ENCODE data around the gene CATSPER1.

Gene CATSPER1

GRCh38 chr11:66026017-66026529 is at the start of gene CATSPER1:
CATSPER1 (minus strand) TSS chr11:66026479; CDS start chr11:66026379, 100 bp downstream.
- no peak for DNase-seq

DNA sequence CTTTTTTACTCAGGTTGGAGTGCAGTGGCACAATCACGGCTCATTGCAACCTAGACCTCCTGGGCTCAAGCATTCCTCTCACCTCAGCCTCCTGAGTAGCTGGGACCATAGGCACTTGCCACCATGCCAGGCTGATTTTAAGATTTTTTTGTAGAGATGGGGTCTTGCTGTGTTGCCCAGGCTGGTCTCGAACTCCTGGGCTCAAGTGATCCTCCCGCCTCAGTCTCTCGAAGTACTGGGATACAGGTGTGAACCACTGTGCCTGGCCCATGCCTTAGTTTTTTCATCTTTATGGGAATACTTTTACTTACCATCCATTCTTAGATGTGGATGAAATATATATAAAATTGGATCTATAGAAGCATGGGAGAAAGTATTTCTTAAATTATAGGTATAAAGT is 49.0 kb upstream of the CATSPER1 start:
- DNase-seq = no peak

DNA sequence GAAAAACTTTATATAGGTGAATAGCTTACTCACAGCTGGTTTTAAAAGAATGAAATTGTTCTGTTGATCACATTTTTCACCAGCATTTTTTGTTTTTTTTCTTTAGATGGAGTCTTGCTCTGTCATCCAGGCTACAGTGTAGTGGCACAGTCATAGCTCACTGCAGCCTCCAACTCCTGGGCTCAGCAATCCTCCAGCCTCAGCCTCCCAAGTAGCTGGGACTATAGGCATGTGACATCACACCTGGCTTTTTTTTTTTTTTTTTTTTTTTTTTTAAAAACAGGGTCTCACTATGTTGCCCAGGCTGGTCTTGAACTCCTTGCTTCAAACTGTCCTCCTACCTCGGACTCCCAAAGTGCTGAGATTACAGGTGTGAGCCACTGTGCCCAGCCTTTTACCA is 47.4 kb upstream of the CATSPER1 start:
- no peak for DNase-seq

DNA sequence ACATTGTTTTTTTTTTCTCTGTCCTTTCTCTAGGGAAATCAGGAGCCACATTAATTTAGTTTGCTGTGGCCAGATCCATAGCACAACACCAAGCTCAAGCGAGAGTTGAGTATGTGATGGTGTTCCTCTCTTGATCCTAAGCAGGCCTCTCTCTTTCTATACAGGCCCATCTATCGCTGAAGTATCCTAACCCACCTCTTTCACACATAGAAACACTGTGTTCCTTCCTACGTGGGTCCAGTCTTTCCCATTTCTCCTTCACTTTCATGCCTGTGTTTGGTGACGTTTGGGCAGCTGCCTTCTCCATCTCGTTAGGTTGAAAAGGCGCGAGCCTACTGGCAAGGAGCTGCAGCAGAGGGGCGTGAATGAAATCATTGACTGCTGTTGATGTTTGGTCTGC is 46.2 kb upstream of the CATSPER1 start:
- DNase-seq = no peak

DNA sequence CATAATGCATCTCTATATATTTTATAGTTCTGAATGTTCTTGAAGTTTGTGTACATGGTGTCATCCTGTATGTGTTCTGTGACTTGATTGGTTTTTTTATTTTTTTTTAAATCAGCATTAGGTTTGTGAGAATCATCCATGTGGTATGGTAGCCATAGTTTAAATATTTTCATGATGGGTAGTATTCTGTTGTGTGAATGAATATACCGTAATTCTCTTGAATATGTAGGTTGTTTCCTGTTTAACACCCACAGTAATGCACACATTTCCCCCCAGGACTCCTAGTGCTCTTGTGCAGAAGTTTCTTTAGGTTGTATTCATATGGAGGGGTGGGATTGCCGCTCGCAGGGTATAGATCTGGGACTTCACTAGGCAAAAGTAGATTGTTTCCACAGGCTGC is 45.8 kb upstream of the CATSPER1 start:
- DNase-seq = no peak

- DNase-seq = peak in 1 of 56 donors; percentile 20
Observed at GRCh38 chr11:66071381-66071801, 45.1 kb upstream of the CATSPER1 start.

GRCh38 chr11:66070604-66071380 is 44.5 kb upstream of the CATSPER1 start:
- DNase-seq = peak in 22 of 56 donors; percentile 10 to 57 (median 28)

GRCh38 chr11:66069715-66070603 is 43.7 kb upstream of the CATSPER1 start, which contains the start of gene PACS1:
PACS1 (plus strand) TSS chr11:66070272; CDS start chr11:66070487, 215 bp downstream.
- DNase-seq = peak in 47 of 56 donors; percentile 20 to 80 (median 59)

- DNase-seq = peak in 28 of 56 donors; percentile 20 to 65 (median 40)
Observed at GRCh38 chr11:66068923-66069714, 42.8 kb upstream of the CATSPER1 start.

DNA sequence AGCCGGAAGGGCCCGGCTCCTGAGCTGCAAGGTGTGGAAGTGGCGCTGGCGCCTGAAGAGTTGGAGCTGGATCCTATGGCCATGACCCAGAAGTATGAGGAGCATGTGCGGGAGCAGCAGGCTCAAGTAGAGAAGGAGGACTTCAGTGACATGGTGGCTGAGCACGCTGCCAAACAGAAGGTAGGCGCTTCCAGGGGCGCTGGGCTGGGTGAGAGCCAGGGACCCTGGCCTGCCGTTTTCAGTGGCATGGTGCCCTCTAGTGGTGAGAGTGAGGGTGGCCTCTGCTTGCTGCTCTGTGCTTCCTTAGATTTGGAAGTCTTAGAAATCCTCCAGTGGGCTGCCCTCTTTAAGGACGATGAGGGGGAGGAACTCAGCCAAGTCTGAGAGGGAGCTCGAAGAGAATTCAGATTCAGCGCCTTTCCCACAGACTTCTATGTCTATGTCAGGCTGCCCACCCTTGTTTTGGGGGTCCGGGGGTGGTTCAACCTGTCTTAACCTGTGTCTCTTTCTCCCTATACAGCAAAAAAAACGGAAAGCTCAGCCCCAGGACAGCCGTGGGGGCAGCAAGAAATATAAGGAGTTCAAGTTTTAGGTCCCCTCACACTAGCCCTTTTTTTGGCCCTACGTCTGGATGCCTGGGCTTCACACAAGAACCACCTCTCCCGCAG is 42.0 kb upstream of the CATSPER1 start:
- peak in 43 of 56 donors; percentile 12 to 80 (median 44) for DNase-seq

- DNase-seq = no peak
Observed at GRCh38 chr11:66067640-66068039, 41.4 kb upstream of the CATSPER1 start.

DNA sequence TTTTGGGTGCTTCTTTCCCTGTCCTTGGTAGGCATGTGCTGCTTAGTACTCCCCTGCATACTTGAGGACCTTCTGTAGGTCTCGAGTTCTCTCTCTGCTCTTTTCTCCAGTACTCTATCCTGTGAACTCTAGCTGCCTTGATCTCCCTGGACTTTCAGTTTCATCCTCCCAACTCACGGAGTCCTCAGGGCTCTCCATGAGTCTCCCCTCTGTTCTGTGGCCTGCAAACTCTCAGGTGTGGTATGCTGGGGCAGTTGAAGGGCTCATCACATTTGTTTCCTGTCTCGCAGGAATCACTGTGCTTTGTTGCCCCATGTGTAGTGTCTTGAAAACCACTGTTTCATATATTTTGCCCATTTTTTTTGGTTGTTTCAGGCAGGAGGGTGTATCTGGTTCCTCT is 40.5 kb upstream of the CATSPER1 start:
- DNase-seq = no peak

DNA sequence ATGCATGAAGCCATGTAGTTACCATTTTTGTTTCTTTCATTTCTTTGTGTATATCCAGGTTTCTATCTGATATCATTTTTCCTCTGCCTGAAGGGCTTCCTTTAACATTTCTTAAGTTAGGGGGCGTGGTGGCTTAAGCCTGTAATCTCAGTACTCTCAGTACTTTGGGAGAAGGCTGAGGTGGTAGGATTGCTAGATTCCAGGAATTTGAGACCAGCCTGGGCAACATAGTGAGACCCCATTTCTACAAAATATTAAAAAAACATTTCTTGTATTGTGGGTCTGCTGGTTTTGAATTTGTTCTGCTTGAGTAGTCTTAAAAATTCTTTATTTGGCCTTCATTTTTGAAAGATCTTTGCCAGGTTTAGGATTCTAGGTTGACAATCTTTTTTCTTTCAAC is 38.3 kb upstream of the CATSPER1 start:
- DNase-seq = no peak

- no peak for DNase-seq
Observed at GRCh38 chr11:66063900-66064299, 37.6 kb upstream of the CATSPER1 start.

- DNase-seq = no peak
Observed at GRCh38 chr11:66062408-66062807, 36.1 kb upstream of the CATSPER1 start.

- DNase-seq = no peak
Observed at GRCh38 chr11:66061268-66061667, 35.0 kb upstream of the CATSPER1 start.

- peak in 2 of 56 donors; percentile 9 to 41 for DNase-seq
Observed at GRCh38 chr11:66059966-66060680, 33.8 kb upstream of the CATSPER1 start.

- DNase-seq = no peak
Observed at GRCh38 chr11:66056501-66056900, 30.2 kb upstream of the CATSPER1 start.

DNA sequence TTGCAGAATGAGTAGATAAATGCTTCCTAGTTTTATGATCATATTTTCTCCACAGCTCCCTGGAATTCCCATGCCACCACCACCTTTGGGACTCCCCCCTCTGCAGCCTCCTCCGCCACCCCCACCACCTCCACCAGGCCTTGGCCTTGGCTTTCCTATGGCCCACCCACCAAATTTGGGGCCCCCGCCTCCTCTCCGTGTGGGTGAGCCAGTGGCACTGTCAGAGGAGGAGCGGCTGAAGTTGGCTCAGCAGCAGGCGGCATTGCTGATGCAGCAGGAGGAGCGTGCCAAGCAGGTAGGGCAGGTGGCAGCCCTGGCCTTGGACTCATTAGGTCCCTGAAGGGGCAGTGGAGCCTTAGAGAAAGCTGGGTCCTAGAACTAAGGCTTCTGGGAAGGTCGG is 28.7 kb upstream of the CATSPER1 start:
- DNase-seq = no peak

DNA sequence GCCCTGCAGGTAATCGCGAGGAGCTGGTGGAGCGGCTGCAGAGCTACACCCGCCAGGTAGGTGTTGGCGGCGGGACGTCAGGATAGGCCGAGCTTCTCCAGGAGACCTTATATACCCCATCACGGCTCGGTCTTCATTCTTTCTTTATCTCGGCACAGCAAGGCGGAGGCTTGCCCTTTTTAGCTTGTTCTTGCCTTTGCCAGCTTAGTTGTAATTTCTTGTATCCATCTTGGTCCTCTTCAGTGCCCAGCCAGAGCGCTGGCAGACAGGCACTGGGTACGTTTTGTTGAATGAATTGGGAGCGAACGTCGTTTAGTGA is 26.3 kb upstream of the CATSPER1 start:
- DNase-seq = no peak

Measured in nucleus accumbens (tissue), 56 donors.